Prostate gland (tissue), 2 donors: ENCODE measurements around the gene MAGEB17.

ENCODE experiments used
- CTCF ChIP-seq, 4 experiments: fragments of 200-600 bp in 2 of 4; fragments of 450-650 bp in 2 of 4; sonication (generic) in 2 of 4; IDR thresholded peaks; 1 replicate in 3 of 4; 2 replicates in 1 of 4; pipeline ENCODE4 v1.5.1; 2016 to 2019; ENCODE audit warnings: antibody characterized with exemption in 4 of 4, mild to moderate bottlenecking in 2 of 4, moderate library complexity in 2 of 4
- POLR2A ChIP-seq: fragments of 450-650 bp; IDR thresholded peaks from one replicate; pipeline ENCODE4 v1.6.1; 2016; ENCODE audit warnings: antibody characterized with exemption, mild to moderate bottlenecking
- POLR2AphosphoS5 ChIP-seq: sonication (generic); formaldehyde crosslinking; IDR thresholded peaks from one replicate; pipeline ENCODE4 v1.6.1; 2017; ENCODE audit warnings: antibody characterized with exemption

- TF ChIP-seq CTCF (IDR thresholded peaks at IDR 0.05), result no peak
- no peak for TF ChIP-seq POLR2A
- no peak for TF ChIP-seq POLR2AphosphoS5
Measured at GRCh38 chrX:16205840-16206239, 38.6 kb downstream of the MAGEB17 start.
